ENCODE data around the gene HYDIN. TPM values are rescaled to one million over a fixed set of nuclear protein-coding genes. Genes with fewer than 3 reads are reported as not detected.
"Not testable (repeated sequence)": the region's sequence is repeated elsewhere in the genome, so short reads cannot be mapped to it uniquely, and the experiment has no call there.

The HYDIN gene
- total RNA-seq, 1 donor from 2014 or later: not detected

DNA sequence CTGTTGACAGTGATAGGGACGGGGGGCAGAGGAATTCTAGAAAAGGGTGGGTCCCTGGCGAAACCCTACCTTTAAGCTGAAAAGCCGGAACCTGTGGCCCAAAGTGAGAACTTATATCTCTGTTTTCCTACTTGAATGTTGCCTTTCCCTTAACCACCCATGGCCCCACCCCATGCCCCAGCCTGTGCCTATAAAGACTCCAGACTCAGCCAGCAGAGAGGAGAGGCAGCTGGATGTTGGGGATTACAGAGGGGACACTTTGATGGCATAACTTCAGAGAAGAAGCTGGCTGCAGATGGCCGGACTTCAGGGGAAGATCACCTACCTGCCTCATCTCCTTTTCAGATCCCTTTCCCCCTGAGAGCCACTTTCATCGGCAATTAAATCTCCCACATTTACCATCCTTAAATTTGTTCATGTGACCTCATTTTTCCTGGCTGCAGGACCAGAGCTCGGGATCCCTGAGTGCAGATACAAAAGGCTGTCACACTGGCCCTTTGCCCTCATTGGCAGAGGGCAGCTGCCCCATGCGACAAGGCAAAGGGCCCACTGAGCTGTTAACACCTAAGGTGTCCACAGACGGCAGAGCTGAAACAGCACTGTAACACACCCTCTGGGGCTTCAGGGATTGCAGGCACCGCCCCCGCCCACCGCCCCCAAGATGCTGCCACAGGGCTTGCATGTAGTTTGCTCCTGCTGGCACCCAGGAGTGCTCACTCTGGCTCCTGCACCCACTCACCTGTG is 191.0 kb downstream of the HYDIN start:
- intact Hi-C loops (cut with micrococcal nuclease); H3K27me3 Mint-ChIP-seq (ENCODE audit: insufficient read depth); H3K4me3 Mint-ChIP-seq; DNase-seq (ENCODE audit: low spot score); H3K4me1 Mint-ChIP-seq (ENCODE audit: low read depth); H3K27ac Mint-ChIP-seq; H3K36me3 Mint-ChIP-seq (ENCODE audit: low read depth); H3K9me3 Mint-ChIP-seq: not testable (repeated sequence)

GRCh38 chr16:71038421-71038820 is 192.1 kb downstream of the HYDIN start:
- H3K4me1 Mint-ChIP-seq (ENCODE audit: low read depth); DNase-seq (ENCODE audit: low spot score); H3K9me3 Mint-ChIP-seq; H3K36me3 Mint-ChIP-seq (ENCODE audit: low read depth); intact Hi-C loops (cut with micrococcal nuclease); H3K27ac Mint-ChIP-seq; H3K4me3 Mint-ChIP-seq; H3K27me3 Mint-ChIP-seq (ENCODE audit: insufficient read depth): not testable (repeated sequence)

DNA sequence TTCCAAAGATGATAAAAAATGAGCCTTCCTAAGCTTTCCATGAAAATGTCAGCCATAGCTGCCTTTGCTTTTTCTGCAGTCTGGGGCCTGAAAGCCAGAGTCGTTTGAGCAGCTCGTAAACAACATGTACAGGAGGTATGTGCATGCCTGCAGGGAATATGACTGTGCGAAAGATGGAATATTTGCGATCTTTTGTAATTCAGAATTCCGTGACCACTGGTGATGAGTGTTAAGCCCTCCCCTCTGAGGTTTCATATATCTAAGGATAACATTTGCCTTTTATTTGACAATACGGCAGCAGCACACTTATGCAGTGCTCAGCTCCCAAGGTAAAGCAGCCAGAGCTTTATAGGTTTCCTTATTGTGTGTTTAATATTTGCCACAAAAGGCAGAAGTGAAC is 192.5 kb downstream of the HYDIN start:
- H3K4me1 Mint-ChIP-seq (ENCODE audit: low read depth); H3K9me3 Mint-ChIP-seq; H3K36me3 Mint-ChIP-seq (ENCODE audit: low read depth); DNase-seq (ENCODE audit: low spot score); H3K27ac Mint-ChIP-seq; H3K4me3 Mint-ChIP-seq; intact Hi-C loops (cut with micrococcal nuclease); H3K27me3 Mint-ChIP-seq (ENCODE audit: insufficient read depth): not testable (repeated sequence)

- H3K9me3 Mint-ChIP-seq; DNase-seq (ENCODE audit: low spot score); H3K4me3 Mint-ChIP-seq; H3K36me3 Mint-ChIP-seq (ENCODE audit: low read depth); intact Hi-C loops (cut with micrococcal nuclease); H3K27ac Mint-ChIP-seq; H3K27me3 Mint-ChIP-seq (ENCODE audit: insufficient read depth); H3K4me1 Mint-ChIP-seq (ENCODE audit: low read depth): not testable (repeated sequence)
Measured at GRCh38 chr16:71028032-71028727, 202.3 kb downstream of the HYDIN start.

DNA sequence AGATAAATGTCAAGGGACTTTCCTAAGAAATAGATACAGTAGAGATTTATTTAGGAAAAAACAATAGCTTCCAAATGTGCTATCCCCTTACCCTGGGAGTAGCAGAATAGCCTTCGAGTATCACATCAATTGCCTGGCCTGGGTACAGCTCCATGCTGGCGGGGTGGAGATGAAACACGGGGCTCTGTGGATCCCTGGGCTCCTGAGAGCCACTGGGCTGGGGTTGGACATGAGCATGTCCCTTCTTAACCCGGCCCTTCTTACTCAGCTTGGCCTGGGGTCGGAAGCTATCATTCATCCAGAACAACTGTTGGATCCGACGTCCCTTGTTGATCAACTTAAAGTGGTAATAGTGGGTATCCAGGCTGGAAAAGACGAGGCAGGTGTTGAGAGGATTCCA is 203.0 kb downstream of the HYDIN start:
- H3K9me3 Mint-ChIP-seq, H3K27ac Mint-ChIP-seq: not testable (repeated sequence)

DNA sequence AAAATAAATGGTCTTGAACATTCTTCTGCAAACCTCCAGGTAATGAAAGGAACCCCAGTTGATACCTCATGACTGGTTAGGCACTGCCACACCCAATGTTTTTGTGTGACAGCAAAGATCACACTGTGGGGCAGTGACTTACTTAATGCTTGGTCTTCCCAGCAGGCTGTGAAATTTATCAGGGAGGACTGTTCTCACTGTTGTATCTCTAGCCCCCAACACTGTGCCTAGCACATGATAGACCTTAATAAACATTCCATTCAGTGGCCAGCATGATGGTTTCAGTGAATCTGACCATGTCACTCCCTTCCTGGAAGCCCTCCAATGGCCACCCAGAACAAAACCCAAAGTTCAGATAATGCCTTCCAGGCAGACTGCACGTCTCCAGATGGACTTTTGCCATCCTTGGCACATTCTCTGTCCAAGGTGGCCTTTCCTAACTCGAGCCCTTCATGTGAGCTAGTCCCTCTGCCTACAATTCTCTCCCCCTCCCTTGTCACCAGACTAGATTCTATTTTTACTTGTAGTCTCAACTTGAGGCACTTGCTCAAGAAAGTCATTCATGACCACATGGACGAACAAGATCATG is 206.6 kb downstream of the HYDIN start:
- intact Hi-C loops (cut with micrococcal nuclease); H3K27ac Mint-ChIP-seq; DNase-seq (ENCODE audit: low spot score); H3K4me3 Mint-ChIP-seq; H3K4me1 Mint-ChIP-seq (ENCODE audit: low read depth); H3K27me3 Mint-ChIP-seq (ENCODE audit: insufficient read depth); H3K36me3 Mint-ChIP-seq (ENCODE audit: low read depth); H3K9me3 Mint-ChIP-seq: not testable (repeated sequence)

More for the DNA sequence above, 203.0 kb downstream of the HYDIN start:
- H3K4me1 Mint-ChIP-seq (ENCODE audit: low read depth); H3K4me3 Mint-ChIP-seq; H3K27me3 Mint-ChIP-seq (ENCODE audit: insufficient read depth); DNase-seq (ENCODE audit: low spot score); intact Hi-C loops (cut with micrococcal nuclease); H3K36me3 Mint-ChIP-seq (ENCODE audit: low read depth): not testable (repeated sequence)

GRCh38 chr16:71021961-71022537 is 208.5 kb downstream of the HYDIN start:
- DNase-seq (ENCODE audit: low spot score); H3K27me3 Mint-ChIP-seq (ENCODE audit: insufficient read depth); intact Hi-C loops (cut with micrococcal nuclease); H3K4me3 Mint-ChIP-seq; H3K27ac Mint-ChIP-seq; H3K36me3 Mint-ChIP-seq (ENCODE audit: low read depth); H3K9me3 Mint-ChIP-seq; H3K4me1 Mint-ChIP-seq (ENCODE audit: low read depth): not testable (repeated sequence)

GRCh38 chr16:71019067-71019682 is 211.3 kb downstream of the HYDIN start:
- H3K27ac Mint-ChIP-seq; H3K27me3 Mint-ChIP-seq (ENCODE audit: insufficient read depth); DNase-seq (ENCODE audit: low spot score); intact Hi-C loops (cut with micrococcal nuclease); H3K4me3 Mint-ChIP-seq; H3K4me1 Mint-ChIP-seq (ENCODE audit: low read depth); H3K36me3 Mint-ChIP-seq (ENCODE audit: low read depth); H3K9me3 Mint-ChIP-seq: not testable (repeated sequence)

- H3K4me1 Mint-ChIP-seq (ENCODE audit: low read depth); H3K36me3 Mint-ChIP-seq (ENCODE audit: low read depth); H3K27me3 Mint-ChIP-seq (ENCODE audit: insufficient read depth); H3K27ac Mint-ChIP-seq; DNase-seq (ENCODE audit: low spot score); H3K9me3 Mint-ChIP-seq; intact Hi-C loops (cut with micrococcal nuclease); H3K4me3 Mint-ChIP-seq: not testable (repeated sequence)
Measured at GRCh38 chr16:71015419-71015818, 215.1 kb downstream of the HYDIN start.

- H3K4me1 Mint-ChIP-seq (ENCODE audit: low read depth); H3K27ac Mint-ChIP-seq; intact Hi-C loops (cut with micrococcal nuclease); H3K4me3 Mint-ChIP-seq; H3K27me3 Mint-ChIP-seq (ENCODE audit: insufficient read depth); H3K9me3 Mint-ChIP-seq; DNase-seq (ENCODE audit: low spot score); H3K36me3 Mint-ChIP-seq (ENCODE audit: low read depth): not testable (repeated sequence)
Measured at GRCh38 chr16:71009440-71010223, 220.9 kb downstream of the HYDIN start.

DNA sequence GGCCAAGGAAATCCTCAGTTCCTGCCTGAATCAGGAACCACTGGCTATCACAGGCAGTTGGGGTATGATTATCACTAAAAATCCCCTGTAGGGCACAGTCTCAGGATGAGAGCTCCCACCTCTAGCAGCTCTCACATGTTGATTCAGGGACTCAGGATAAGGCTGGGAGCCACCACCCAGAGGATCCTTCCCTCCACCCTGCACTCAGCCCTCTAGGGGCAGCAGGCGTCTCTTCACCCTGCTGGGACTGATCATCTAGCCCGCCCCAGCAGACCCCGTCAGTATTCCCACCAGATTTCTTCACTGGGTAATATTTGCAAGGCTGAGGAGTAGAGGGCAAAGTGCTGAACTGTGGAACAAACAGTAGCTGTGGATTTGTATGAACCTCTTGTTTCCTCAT is 224.0 kb downstream of the HYDIN start:
- H3K36me3 Mint-ChIP-seq (ENCODE audit: low read depth); H3K4me3 Mint-ChIP-seq; DNase-seq (ENCODE audit: low spot score); intact Hi-C loops (cut with micrococcal nuclease); H3K27ac Mint-ChIP-seq; H3K27me3 Mint-ChIP-seq (ENCODE audit: insufficient read depth); H3K9me3 Mint-ChIP-seq; H3K4me1 Mint-ChIP-seq (ENCODE audit: low read depth): not testable (repeated sequence)

- H3K4me3 Mint-ChIP-seq; H3K27me3 Mint-ChIP-seq (ENCODE audit: insufficient read depth); H3K4me1 Mint-ChIP-seq (ENCODE audit: low read depth); intact Hi-C loops (cut with micrococcal nuclease); DNase-seq (ENCODE audit: low spot score); H3K36me3 Mint-ChIP-seq (ENCODE audit: low read depth); H3K27ac Mint-ChIP-seq; H3K9me3 Mint-ChIP-seq: not testable (repeated sequence)
Measured at GRCh38 chr16:70999735-71000134, 230.8 kb downstream of the HYDIN start.
